ENCODE data around the gene ACTL7B.
"Not testable (repeated sequence)": the region's sequence is repeated elsewhere in the genome, so short reads cannot be mapped to it uniquely, and the experiment has no call there.

ACTL7B gene

DNA sequence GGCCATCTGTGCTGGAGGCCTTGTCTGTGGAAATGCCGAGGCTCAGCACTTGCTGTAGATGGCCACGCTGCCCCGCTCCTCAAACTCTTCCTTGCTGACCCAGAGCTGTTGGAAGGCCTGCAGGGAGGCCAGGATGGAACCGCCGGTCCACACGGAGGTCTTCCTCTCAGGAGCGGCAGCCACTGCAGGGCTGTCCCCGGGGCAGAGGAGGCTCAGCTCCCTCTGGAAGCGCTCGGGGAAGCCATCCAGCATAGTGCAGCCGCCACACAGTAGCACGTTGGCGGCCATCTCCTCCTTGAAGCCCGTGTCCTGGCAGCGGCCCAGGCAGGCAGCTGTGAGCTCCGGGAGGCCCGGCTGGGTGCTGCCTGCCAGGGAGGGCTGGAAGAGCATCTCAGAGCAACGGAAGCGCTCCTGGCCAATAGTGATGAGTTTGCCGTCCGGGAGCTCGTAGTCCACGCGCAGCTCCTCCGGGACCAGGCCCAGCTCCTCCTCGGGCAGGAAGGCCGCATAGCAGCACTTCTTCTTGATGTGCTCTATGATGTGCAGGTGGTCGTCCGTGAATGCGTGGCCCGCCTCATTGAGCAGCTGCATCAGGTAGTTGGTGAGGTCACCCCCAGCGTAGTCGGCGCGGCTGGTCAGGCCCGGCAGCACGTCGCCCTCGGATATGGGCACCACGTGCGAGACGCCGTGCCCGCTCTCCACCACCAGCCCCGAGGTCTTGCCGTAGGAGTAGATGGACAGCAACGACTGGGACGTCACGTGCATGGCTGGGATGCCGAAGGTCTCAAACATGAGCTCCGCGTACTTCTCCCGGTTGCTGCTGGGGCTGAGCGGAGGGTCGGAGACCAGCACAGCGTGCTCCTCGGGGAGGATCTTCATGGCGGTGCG, 901 bp downstream of the ACTL7B start:
- TF ChIP-seq, protein P1, sequence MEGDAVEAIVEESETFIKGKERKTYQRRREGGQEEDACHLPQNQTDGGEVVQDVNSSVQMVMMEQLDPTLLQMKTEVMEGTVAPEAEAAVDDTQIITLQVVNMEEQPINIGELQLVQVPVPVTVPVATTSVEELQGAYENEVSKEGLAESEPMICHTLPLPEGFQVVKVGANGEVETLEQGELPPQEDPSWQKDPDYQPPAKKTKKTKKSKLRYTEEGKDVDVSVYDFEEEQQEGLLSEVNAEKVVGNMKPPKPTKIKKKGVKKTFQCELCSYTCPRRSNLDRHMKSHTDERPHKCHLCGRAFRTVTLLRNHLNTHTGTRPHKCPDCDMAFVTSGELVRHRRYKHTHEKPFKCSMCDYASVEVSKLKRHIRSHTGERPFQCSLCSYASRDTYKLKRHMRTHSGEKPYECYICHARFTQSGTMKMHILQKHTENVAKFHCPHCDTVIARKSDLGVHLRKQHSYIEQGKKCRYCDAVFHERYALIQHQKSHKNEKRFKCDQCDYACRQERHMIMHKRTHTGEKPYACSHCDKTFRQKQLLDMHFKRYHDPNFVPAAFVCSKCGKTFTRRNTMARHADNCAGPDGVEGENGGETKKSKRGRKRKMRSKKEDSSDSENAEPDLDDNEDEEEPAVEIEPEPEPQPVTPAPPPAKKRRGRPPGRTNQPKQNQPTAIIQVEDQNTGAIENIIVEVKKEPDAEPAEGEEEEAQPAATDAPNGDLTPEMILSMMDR (IDR thresholded peaks at IDR 0.05; ENCODE audit: low read length, missing control alignments), result no peak
- no peak for DNase-seq (ENCODE audit: low read depth)
- no peak overlapping the region for H3K4me3 ChIP-seq (replicated peaks; ENCODE audit: low read depth, low read length)

- no peak overlapping the region for H3K4me3 ChIP-seq (replicated peaks; ENCODE audit: low read depth, low read length)
- no peak for DNase-seq (ENCODE audit: low read depth)
- TF ChIP-seq, protein P1 (IDR thresholded peaks at IDR 0.05; ENCODE audit: low read length, missing control alignments), result peak; percentile 2
These were observed 1.7 kb downstream of the ACTL7B start for GRCh38 chr9:108854094-108854493.

DNA sequence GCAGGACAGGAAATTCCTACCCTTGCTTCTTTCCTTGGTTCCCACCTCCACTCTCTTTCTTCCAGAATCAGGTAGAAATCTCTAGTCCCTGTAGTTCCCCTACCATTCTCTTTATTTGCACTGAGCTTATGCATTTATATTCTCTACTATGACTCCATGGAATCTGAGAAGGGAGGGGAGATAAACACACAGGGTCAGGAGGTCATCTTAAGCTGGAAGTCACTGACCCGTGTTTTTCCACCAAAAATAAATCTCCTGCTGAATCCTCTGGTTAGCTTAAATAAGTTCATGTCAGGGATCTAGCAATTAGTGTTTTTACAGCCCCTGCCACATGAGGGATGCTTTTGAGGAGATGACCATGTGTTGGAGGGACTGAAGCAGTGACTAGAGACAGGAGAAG, 3.7 kb downstream of the ACTL7B start:
- DNase-seq (ENCODE audit: low read depth), result no peak
- TF ChIP-seq, protein P1 (IDR thresholded peaks at IDR 0.05; ENCODE audit: low read length, missing control alignments), result no peak
- H3K4me3 ChIP-seq (replicated peaks; ENCODE audit: low read depth, low read length), result no peak overlapping the region

- TF ChIP-seq, protein P1 (IDR thresholded peaks at IDR 0.05; ENCODE audit: low read length, missing control alignments), result no peak
- DNase-seq (ENCODE audit: low read depth), result no peak
- H3K4me3 ChIP-seq (replicated peaks; ENCODE audit: low read depth, low read length), result no peak overlapping the region
These were observed 4.6 kb downstream of the ACTL7B start for GRCh38 chr9:108851138-108851537.

DNA sequence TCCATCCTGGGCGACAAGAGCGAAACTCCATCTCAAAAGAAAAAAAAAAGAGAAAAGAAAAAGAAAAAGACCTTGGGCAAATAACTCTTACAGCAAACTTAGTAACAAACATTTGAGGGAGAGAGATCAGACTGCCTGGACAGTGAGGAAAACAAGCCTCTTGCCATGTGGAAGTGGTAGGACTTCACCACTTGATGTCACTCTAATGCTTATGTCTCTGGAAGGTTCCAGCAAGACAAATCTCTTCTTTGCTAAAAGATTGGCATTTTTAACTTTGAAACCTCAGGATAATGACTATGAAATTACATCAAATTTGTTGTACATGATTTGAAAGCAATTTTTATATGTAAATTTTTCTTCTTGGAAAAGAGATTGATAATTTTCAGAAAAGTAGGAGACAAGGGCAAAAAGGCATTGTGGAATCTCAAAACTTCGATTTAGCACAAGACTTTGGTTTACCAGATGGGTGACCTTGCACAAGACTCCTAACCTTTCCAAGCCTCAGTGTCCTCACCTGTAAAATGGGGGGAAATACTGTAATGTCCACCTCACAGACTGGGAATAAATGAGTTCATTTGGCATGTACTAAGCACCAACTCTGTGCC, 5.4 kb downstream of the ACTL7B start:
- peak; percentile 66 for DNase-seq (ENCODE audit: low read depth)
- TF ChIP-seq, protein P1 (IDR thresholded peaks at IDR 0.05; ENCODE audit: low read length, missing control alignments), result peak; percentile 58
- H3K4me3 ChIP-seq (replicated peaks; ENCODE audit: low read depth, low read length), result no peak overlapping the region

DNA sequence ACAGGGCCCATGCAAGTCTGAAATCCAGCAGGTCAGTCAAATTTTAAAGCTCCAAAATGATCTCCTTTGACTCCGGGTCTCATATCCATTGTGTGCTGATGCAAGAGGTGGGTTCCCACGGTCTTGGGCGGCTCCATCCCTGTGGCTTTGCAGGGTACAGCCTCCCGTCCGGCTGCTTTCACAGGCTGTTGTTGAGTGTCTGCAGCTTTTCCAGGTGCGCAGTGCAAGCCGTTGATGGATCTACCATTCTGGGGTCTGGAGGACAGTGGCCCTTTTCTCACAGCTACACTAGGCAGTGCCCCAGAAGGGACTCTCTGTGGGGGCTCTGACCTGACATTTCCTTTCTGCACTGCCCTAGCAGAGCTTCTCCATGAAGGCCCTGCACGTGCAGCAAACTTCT, 7.5 kb downstream of the ACTL7B start:
- not testable (repeated sequence) for H3K4me3 ChIP-seq (replicated peaks; ENCODE audit: low read depth, low read length); DNase-seq (ENCODE audit: low read depth)

DNA sequence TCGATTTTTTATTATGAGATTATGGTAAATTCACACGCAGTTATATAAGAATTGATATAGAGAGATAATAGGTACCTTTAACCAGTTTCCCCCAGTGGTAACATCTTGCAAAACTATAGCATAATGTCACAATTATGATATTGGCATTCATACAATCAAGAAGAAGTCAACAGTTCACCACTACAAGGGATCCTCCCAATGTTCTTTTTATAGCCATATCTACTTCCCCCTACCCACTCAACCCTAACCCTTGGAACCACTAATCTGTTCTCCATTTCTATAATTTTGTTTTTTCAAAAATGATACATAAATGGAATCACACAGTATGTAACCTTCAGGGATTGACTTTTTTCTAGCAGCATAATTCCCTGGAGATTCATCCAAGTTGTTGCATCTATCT, 9.8 kb downstream of the ACTL7B start:
- H3K4me3 ChIP-seq (replicated peaks; ENCODE audit: low read depth, low read length), result no peak overlapping the region
- TF ChIP-seq, protein P1 (IDR thresholded peaks at IDR 0.05; ENCODE audit: low read length, missing control alignments), result no peak
- DNase-seq (ENCODE audit: low read depth), result no peak

All from fibroblast of pulmonary artery (primary cell).